ENCODE data around the gene RASSF8.

RASSF8 gene

DNA sequence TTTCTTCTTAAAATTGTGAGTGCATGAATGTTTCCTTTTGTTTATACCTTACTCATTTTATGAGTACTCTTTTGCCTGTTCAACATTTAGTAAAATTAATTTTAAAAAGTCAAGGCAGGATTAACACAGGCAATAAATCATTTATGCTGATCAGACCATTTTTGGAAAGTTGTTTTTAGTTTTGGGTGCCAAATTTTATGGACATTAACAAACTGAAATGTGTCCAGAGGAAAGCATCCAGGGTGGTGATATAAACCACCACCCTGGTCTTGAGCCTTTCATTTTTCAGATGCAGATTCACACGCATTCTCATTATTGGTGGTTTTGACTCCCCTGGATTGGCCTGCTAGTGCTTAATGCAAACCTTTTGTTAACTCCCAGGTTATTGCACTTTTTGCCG is 26.3 kb downstream of the RASSF8 start:
- H3K27ac Mint-ChIP-seq (ENCODE audit: low read depth): no peak overlapping the region
- ATAC-seq (replicated peaks; ENCODE audit: extremely low read depth, poor library complexity, severe bottlenecking): no peak
- H3K4me1 Mint-ChIP-seq: no peaks in the 10 kb centered on the region

DNA sequence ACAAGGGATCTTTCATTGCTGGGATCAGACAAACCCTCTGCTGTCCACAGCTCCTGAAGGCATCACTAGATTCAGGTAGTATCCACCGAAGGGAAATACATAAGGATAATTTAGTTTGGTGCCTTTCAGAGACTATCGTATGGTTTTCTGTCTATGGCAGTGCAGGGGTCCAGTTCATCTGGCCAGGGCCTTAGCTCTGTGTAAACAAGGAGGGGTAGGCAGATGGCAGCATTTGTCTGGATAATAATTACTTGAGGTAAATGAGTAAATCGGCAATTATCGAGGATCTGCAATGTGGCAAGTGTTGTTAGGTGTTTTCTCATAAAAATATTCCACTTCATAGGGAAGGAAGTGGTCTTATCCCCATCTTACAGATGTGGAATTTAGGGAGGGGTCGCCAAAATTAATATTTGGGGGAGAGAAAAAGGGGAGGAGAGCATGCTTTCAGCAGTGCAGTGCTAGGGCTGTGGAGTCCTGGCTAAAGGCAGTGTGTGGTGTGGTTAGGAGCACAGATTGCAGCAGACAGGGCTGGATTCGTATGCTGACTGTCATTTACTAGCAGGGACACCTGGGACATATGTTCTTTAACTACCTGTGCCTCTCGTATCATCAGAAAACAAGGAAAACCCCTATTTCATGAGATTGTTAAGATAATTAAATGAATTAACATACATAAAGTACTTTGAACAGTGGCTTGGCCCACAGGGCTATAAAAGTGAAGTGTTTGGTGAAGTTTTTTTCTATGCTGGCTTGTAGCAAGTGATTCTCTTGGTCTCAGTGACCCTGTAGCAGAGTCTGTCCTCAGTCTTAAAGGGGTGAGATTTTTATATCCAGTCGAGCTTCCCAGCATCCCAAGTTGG is 27.1 kb downstream of the RASSF8 start:
- Mint-ChIP-seq H3K36me3 (ENCODE audit: insufficient read depth) (no peaks in the 10 kb centered on the region), H3K4me1 (no peaks in the 10 kb centered on the region), H3K9me3 (no peaks in the 10 kb centered on the region), H3K27ac (ENCODE audit: low read depth) (no peak overlapping the region), H3K4me3 (no peak overlapping the region), H3K27me3 (peaks cover 5% of the 10 kb centered on the region)
- ATAC-seq (replicated peaks; ENCODE audit: extremely low read depth, poor library complexity, severe bottlenecking): no peak
- no peak for DNase-seq (ENCODE audit: low spot score in 2 of 2)

More for the DNA sequence above, 26.3 kb downstream of the RASSF8 start:
- no peak for DNase-seq (ENCODE audit: low spot score in 2 of 2)
- H3K27me3 Mint-ChIP-seq: peaks cover 13% of the 10 kb centered on the region
- no peak overlapping the region for H3K4me3 Mint-ChIP-seq
- H3K36me3 Mint-ChIP-seq (ENCODE audit: insufficient read depth): no peaks in the 10 kb centered on the region
- no peaks in the 10 kb centered on the region for H3K9me3 Mint-ChIP-seq

DNA sequence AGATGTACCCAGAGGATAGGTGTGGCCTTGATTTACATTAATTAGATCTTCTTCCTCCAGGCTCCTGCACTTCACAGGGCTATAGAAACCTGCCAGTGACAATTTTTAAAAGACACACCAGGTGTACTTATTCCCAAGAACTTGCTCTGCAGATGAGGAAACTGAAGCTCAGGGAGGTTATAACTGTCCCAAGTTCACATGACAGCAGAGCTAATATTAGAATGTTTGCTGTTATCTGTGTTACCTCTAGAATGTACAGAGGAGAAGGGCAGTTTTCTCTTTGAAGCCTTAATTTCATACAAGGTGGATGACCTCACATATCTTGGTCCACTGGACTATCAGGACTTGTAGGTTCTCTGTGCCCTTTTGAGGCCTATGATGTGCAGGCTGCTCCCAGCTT is 27.7 kb downstream of the RASSF8 start:
- Mint-ChIP-seq H3K27ac (ENCODE audit: low read depth) (no peak overlapping the region), H3K4me3 (no peak overlapping the region), H3K27me3 (no peaks in the 10 kb centered on the region), H3K36me3 (ENCODE audit: insufficient read depth) (no peaks in the 10 kb centered on the region), H3K4me1 (no peaks in the 10 kb centered on the region), H3K9me3 (no peaks in the 10 kb centered on the region)
- DNase-seq (ENCODE audit: low spot score in 2 of 2) (no peak), ATAC-seq (replicated peaks; ENCODE audit: extremely low read depth, poor library complexity, severe bottlenecking) (no peak)

DNA sequence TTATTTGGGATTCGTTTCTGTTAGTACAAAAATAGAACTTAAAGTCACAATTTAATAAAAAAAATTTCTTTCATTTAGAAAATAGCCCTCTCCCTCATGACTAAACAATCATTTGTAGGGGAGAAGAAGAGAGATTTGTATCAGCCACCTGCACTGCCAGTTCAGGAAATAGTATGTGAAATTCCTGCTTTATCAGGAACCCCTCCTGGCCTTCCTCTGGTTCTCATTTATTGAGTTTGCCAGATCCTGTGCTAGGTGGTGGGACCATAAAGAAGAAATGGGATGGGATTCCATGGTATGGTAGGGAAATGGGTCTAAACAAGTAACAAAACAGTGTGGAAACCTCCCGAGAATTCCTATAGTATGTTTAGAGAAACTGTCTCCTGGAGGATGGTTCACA is 30.0 kb downstream of the RASSF8 start:
- Mint-ChIP-seq H3K4me3 (no peak overlapping the region), H3K27me3 (no peaks in the 10 kb centered on the region), H3K36me3 (ENCODE audit: insufficient read depth) (no peaks in the 10 kb centered on the region), H3K27ac (ENCODE audit: low read depth) (no peak overlapping the region), H3K9me3 (no peaks in the 10 kb centered on the region), H3K4me1 (no peaks in the 10 kb centered on the region)
- no peak for DNase-seq (ENCODE audit: low spot score in 2 of 2)
- no peak for ATAC-seq (replicated peaks; ENCODE audit: extremely low read depth, poor library complexity, severe bottlenecking)

DNA sequence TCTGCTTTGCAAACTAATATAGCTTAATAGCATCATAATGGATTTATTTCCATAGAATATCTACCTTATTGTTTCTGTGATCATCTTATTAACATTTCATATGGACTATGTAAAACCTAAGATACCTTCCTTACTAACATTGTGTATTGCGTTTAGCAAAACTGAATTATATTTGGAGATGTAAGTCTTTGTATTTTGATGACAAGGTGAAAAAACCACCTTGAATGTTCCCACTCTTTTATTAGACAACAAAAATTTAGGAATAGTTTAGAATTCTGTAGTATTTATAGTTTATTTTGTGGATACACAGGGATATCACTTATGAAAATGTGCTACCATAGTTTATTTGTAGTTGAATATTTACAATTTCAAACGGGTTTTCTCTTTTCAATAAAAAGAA is 32.0 kb downstream of the RASSF8 start:
- DNase-seq (ENCODE audit: low spot score in 2 of 2) (no peak), ATAC-seq (replicated peaks; ENCODE audit: extremely low read depth, poor library complexity, severe bottlenecking) (no peak)
- no peaks in the 10 kb centered on the region for H3K36me3 Mint-ChIP-seq (ENCODE audit: insufficient read depth)
- H3K27me3 Mint-ChIP-seq: no peaks in the 10 kb centered on the region
- H3K27ac Mint-ChIP-seq (ENCODE audit: low read depth): no peak overlapping the region
- H3K4me1 Mint-ChIP-seq: no peaks in the 10 kb centered on the region
- no peak overlapping the region for H3K4me3 Mint-ChIP-seq
- no peaks in the 10 kb centered on the region for H3K9me3 Mint-ChIP-seq

DNA sequence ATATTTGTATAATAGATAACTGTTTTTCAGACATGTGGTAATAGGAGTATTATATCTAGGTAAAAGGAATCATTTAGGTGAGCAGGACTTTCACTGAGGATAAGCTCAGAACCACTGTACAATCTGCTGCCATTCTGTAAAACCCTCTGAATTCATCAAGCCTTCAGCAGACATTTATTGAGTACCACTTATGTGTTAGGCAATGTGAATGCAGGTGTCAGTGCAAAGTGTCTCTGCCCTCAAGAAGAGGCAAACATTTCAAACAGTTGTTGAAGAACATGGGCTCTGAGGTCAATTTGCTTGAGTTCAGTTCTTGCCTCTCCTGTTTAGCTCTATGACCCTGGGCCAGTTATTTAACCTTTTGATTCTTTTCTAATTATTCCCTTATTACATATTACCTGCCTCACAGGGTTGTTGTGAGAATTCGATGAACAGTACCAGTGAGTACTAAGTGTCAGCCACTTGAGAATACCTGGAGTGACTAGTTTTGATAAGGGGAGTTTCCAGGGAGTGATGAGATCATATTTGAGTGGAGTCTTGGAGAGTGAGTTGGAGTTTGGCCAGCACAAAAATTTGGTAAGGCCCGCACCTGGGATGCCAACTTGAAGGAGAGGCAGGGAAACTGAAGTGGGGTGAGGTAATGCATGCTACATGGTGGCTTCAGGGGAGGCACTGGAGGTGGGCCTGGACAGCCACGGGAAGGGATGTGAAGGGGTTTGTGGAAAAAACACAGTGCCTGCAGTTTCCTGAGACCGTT is 33.7 kb downstream of the RASSF8 start:
- Mint-ChIP-seq H3K36me3 (ENCODE audit: insufficient read depth) (no peaks in the 10 kb centered on the region), H3K4me1 (no peaks in the 10 kb centered on the region), H3K27me3 (no peaks in the 10 kb centered on the region), H3K9me3 (no peaks in the 10 kb centered on the region), H3K27ac (ENCODE audit: low read depth) (no peak overlapping the region), H3K4me3 (no peak overlapping the region)
- no peak for DNase-seq (ENCODE audit: low spot score in 2 of 2)
- no peak for ATAC-seq (replicated peaks; ENCODE audit: extremely low read depth, poor library complexity, severe bottlenecking)

DNA sequence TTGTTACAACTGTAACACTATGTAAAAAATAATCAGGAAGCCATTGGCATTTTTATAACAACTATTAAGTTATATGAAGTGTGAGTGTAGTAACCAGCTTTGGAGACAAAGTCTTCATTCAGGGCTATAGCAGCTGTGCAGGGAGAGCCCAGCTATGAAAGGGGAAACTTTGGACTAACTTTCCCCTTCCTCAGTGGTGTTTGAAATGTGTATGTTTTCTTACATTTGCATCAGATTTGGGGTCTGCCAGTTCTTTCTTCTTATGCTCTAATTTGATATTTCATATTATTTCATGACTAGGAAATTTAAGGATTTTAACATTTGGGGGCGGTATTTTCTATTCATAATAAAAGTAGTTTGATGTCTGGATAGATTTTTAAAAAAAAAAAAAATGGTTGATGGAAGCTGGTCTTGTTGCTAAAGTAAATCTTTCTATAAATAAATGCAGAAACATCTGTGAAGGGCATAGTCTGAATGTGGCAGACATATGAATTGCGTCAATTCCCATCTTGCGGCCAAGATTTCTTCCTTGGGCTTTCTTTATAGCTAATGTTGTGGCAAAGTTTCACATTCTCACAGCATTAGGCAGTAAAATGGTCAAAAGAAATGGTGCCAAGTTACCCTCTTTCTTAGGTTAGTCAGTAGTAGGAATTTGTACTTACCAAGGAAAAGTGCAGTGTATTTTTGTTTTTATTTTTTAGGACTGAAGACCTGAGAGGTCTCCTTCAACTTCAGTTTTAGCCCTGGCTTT is 35.6 kb downstream of the RASSF8 start:
- Mint-ChIP-seq H3K36me3 (ENCODE audit: insufficient read depth) (no peaks in the 10 kb centered on the region), H3K9me3 (no peaks in the 10 kb centered on the region), H3K27ac (ENCODE audit: low read depth) (no peak overlapping the region), H3K4me3 (no peak overlapping the region), H3K4me1 (no peaks in the 10 kb centered on the region), H3K27me3 (no peaks in the 10 kb centered on the region)
- no peak for DNase-seq (ENCODE audit: low spot score in 2 of 2)
- ATAC-seq (replicated peaks; ENCODE audit: extremely low read depth, poor library complexity, severe bottlenecking): no peak

DNA sequence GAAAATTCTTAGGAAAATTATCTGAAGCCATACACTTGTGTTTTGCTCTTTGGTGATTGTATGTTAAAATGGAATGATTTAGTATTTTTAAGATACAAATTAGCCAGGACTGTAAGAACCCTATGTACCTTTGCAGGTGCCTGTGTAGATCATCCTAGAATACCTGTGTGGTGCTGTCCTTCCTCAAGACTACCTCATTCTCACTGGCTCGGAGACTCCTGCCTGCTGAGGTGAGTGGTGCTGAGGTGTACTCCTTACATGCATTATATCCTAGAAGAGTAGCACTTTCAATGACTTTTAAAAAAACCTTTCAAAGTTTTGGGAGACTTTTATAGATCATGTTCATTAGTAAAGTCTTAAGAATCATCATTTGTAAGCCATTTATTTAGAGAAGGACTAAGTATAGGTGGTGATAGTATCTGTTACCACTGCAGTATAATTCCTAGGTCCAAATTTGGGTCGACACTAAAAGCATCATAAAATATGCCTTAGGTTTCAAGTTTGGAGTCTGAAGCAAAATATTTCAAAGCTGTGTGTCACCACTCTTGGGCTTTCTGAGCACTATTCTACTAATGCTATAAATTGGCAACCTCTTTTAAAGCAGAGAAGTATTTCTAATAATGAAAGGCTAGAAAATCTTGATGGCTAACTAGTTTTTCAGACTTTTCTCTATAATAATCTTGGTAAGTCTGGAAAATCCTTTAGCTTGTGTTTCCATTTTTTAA is 36.6 kb downstream of the RASSF8 start:
- H3K4me1 Mint-ChIP-seq: no peaks in the 10 kb centered on the region
- no peak overlapping the region for H3K4me3 Mint-ChIP-seq
- H3K27me3 Mint-ChIP-seq: no peaks in the 10 kb centered on the region
- H3K36me3 Mint-ChIP-seq (ENCODE audit: insufficient read depth): no peaks in the 10 kb centered on the region
- ATAC-seq (replicated peaks; ENCODE audit: extremely low read depth, poor library complexity, severe bottlenecking) (no peak), DNase-seq (ENCODE audit: low spot score in 2 of 2) (no peak)
- no peaks in the 10 kb centered on the region for H3K9me3 Mint-ChIP-seq
- H3K27ac Mint-ChIP-seq (ENCODE audit: low read depth): no peak overlapping the region

DNA sequence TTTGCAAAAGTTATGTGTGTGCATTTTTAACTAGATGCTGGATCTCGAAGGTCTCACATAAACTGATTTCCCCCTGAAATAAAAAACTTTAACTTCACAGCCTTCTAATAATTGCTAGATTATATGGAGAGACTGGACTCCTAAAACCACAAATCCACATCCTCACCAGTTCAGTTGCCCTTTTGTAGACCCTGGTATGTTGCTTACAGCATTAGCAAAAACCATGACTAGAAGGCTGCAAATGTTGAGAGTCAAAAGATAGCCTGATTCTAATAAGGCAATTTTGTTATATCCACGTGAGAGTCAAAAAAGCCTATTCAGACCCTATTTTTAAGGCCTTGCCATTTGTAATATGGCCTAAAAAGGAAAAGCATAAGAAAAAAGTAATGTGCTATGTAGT is 37.4 kb downstream of the RASSF8 start:
- Mint-ChIP-seq H3K4me1 (no peaks in the 10 kb centered on the region), H3K9me3 (no peaks in the 10 kb centered on the region)

DNA sequence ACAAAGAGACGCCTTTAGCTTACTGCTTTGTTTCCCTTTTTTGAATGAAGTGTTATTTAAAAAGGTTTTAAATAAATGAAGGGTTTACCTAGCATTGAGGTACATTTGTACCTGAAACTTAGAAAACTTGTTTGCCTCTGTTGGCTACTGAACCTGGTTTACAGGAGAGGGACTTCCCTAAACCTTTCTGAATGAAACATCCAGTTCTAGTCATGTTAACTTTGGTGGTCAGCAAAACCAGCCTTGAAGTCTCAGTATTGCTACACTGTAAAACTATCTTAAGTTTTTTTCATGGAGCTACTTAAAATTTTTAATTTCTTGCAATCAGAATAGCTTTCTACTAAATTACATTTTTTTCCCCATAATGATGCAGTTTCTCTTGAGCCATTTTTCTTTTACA is 38.2 kb downstream of the RASSF8 start:
- no peaks in the 10 kb centered on the region for H3K27me3 Mint-ChIP-seq
- no peaks in the 10 kb centered on the region for H3K4me1 Mint-ChIP-seq

More for the DNA sequence above, 37.4 kb downstream of the RASSF8 start:
- ATAC-seq (replicated peaks; ENCODE audit: extremely low read depth, poor library complexity, severe bottlenecking): no peak
- no peaks in the 10 kb centered on the region for H3K27me3 Mint-ChIP-seq
- no peak overlapping the region for H3K27ac Mint-ChIP-seq (ENCODE audit: low read depth)
- DNase-seq (ENCODE audit: low spot score in 2 of 2): no peak
- H3K4me3 Mint-ChIP-seq: no peak overlapping the region
- no peaks in the 10 kb centered on the region for H3K36me3 Mint-ChIP-seq (ENCODE audit: insufficient read depth)

DNA sequence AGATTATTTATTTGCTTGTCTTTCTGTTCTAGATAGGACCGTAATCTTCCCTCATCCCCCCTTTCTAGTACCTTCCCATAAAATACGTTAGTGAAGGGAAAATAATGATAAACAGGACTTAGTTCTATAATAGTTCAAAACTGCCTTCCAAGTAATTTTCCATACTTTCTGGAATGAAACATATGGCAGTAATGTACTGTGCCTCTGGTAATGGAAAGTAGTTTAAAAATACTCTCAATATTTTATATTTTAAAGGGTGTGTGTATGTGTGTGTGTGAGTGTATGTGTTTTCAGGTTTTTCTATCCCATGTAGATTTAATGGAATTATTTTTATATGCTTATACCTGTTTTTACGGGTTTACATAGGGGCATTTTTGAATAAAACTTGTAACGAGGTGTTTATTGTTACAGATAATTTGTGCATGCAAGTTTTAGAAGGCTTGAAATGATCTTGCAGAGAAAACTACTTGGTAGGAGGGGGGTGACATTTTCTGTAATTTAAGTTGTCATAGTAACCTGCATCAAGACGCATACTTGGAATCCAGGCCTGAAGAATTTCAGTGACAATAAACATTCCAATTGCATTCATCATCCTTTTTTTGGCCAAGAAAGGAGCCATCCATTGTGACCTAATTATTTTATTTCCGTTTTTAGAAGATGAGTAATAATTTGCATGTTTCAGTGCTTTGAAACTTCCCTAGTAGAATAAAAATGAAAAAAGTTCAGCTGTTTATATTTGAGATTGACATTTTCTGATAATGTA is 38.9 kb downstream of the RASSF8 start:
- ATAC-seq (replicated peaks; ENCODE audit: extremely low read depth, poor library complexity, severe bottlenecking): no peak
- Mint-ChIP-seq H3K9me3 (no peaks in the 10 kb centered on the region), H3K27me3 (no peaks in the 10 kb centered on the region), H3K4me1 (no peaks in the 10 kb centered on the region), H3K36me3 (ENCODE audit: insufficient read depth) (no peaks in the 10 kb centered on the region), H3K27ac (ENCODE audit: low read depth) (no peak overlapping the region), H3K4me3 (no peak overlapping the region)
- DNase-seq (ENCODE audit: low spot score in 2 of 2): no peak

More for the DNA sequence above, 38.2 kb downstream of the RASSF8 start:
- H3K27ac Mint-ChIP-seq (ENCODE audit: low read depth): no peak overlapping the region
- DNase-seq (ENCODE audit: low spot score in 2 of 2) (no peak), ATAC-seq (replicated peaks; ENCODE audit: extremely low read depth, poor library complexity, severe bottlenecking) (no peak)
- H3K36me3 Mint-ChIP-seq (ENCODE audit: insufficient read depth): no peaks in the 10 kb centered on the region
- no peaks in the 10 kb centered on the region for H3K9me3 Mint-ChIP-seq
- H3K4me3 Mint-ChIP-seq: no peak overlapping the region

DNA sequence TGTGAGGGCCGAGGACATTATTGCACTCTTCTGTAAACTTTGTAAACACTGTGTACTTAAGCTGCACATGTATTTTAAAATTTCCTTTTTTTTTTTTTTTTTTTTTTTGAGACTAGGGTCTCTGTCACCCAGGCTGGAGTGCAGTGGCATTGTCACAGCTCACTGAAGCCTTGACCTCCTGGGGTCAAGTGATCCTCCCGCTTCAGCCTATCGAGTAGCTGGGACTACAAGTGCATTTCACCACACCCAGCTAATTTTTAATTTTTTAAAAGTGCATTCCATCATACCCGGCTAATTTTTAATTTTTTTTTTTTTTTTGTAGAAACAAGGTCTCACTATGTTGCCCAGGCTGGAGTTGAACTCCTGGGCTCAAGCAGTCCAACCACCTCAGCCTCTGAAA is 42.4 kb downstream of the RASSF8 start:
- H3K27me3 Mint-ChIP-seq: no peaks in the 10 kb centered on the region
- H3K36me3 Mint-ChIP-seq (ENCODE audit: insufficient read depth): no peaks in the 10 kb centered on the region
- no peak overlapping the region for H3K4me3 Mint-ChIP-seq
- H3K9me3 Mint-ChIP-seq: peaks cover 7% of the 10 kb centered on the region
- ATAC-seq (replicated peaks; ENCODE audit: extremely low read depth, poor library complexity, severe bottlenecking) (no peak), DNase-seq (ENCODE audit: low spot score in 2 of 2) (no peak)
- H3K27ac Mint-ChIP-seq (ENCODE audit: low read depth): no peak overlapping the region
- no peaks in the 10 kb centered on the region for H3K4me1 Mint-ChIP-seq
